Hepatocyte (in vitro differentiated cells): ENCODE data around the gene TUBB6. TPM values are rescaled to one million over a fixed set of nuclear protein-coding genes. Genes with fewer than 3 reads are reported as not detected.

Experiments used
- DNase-seq: peaks from one replicate; pipeline ENCODE4 v3.0.0-alpha.2; 2016; ENCODE audit warnings: low spot score
- H2AFZ ChIP-seq: fragments of 200-600 bp; sonication (generic); 2 replicates; pipeline ENCODE4 v1.6.0; 2016; ENCODE audit warnings: antibody characterized with exemption, mild to moderate bottlenecking
- H3K27ac ChIP-seq: fragments of 200-600 bp; sonication (generic); 2 replicates; pipeline ENCODE4 v1.5.1; 2016; ENCODE audit warnings: mild to moderate bottlenecking
- H3K27me3 ChIP-seq: fragments of 200-600 bp; sonication (generic); 2 replicates; pipeline ENCODE4 v1.6.1; 2016
- H3K36me3 ChIP-seq: fragments of 200-600 bp; sonication (generic); replicated peaks from 2 replicates; pipeline ENCODE4 v1.5.1; 2016; ENCODE audit warnings: low read depth; ENCODE audit not compliant: insufficient read depth
- H3K4me1 ChIP-seq: fragments of 200-600 bp; sonication (generic); 2 replicates; pipeline ENCODE4 v1.5.1; 2016; ENCODE audit warnings: mild to moderate bottlenecking, moderate library complexity; ENCODE audit not compliant: insufficient read depth
- H3K4me2 ChIP-seq: fragments of 200-600 bp; sonication (generic); 2 replicates; pipeline ENCODE4 v1.6.0; 2016
- H3K4me3 ChIP-seq: fragments of 200-600 bp; sonication (generic); 2 replicates; pipeline ENCODE4 v1.5.1; 2016; ENCODE audit warnings: mild to moderate bottlenecking
- H3K79me2 ChIP-seq: fragments of 200-600 bp; sonication (generic); 2 replicates; pipeline ENCODE4 v1.6.0; 2017; ENCODE audit warnings: mild to moderate bottlenecking
- H3K9me2 ChIP-seq: fragments of 200-600 bp; sonication (generic); replicated peaks from 2 replicates; pipeline ENCODE4 v1.6.0; 2017; ENCODE audit warnings: mild to moderate bottlenecking; ENCODE audit not compliant: insufficient read depth
- H3K9me3 ChIP-seq: fragments of 200-600 bp; sonication (generic); 2 replicates; pipeline ENCODE4 v1.5.1; 2016; ENCODE audit warnings: low read depth, mild to moderate bottlenecking
- H4K20me1 ChIP-seq: fragments of 200-600 bp; sonication (generic); 2 replicates; pipeline ENCODE4 v1.6.0; 2016; ENCODE audit warnings: mild to moderate bottlenecking; ENCODE audit not compliant: insufficient read depth, poor library complexity, severe bottlenecking
- CTCF ChIP-seq: fragments of 200-600 bp; sonication (generic); IDR thresholded peaks from 2 replicates; pipeline ENCODE4 v1.5.1; 2016; ENCODE audit warnings: antibody characterized with exemption, mild to moderate bottlenecking; ENCODE audit not compliant: poor library complexity
- EZH2 ChIP-seq: fragments of 200-600 bp; sonication (generic); IDR thresholded peaks from 2 replicates; pipeline ENCODE4 v1.6.1; 2016; ENCODE audit warnings: antibody characterized with exemption, mild to moderate bottlenecking, borderline replicate concordance
- EZH2phosphoT487 ChIP-seq: fragments of 200-600 bp; sonication (generic); IDR thresholded peaks from one replicate; pipeline ENCODE4 v1.6.1; 2018; ENCODE audit warnings: antibody characterized with exemption, mild to moderate bottlenecking, low read depth, moderate library complexity; ENCODE audit not compliant: unreplicated experiment, severe bottlenecking
- WGBS: methylation state at CpG from one replicate; pipeline ENCODE4 v1.1.6; 2016; ENCODE audit warnings: low lambda C conversion rate; ENCODE audit errors: missing lambda C conversion rate; 5-methylcytosine and 5-hydroxymethylcytosine counted together
- polyA plus RNA-seq: library from polyadenylated mRNA; unstranded; fragments of >200 nt; fragmentation: Nextera tagmentation; extraction: Ambion mirVana; gene quantifications from 2 replicates; pipeline ENCODE4 v1.2.1, GENCODE V29; 2016
- total RNA-seq: library from RNA; depleted of rRNA; stranded (reverse); fragments of >200 nt; gene quantifications from 2 replicates; pipeline ENCODE4 v1.2.3, GENCODE V29; 2014

The TUBB6 gene
- total and polyA plus RNA-seq, 2 experiments from 2014 or later: 68.6 to 96.3 TPM

DNA sequence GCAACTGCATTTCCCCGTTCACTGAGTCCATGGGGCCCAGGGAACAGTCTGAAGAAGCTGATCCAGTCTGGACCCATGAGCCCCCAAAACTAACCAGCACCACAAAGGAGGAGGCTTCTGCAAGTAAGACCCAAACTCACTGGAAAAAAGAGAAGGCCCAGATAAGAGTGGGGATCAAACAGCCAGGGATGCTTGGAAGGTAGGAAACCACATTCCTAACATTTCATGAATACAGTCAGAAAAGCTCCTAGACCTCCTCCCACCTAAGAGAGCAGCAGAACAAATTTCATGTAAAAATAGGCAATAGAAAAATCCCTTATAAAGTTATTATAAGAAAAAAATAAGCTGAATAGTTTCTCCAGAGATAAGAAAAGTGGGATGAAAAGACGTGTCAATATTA lies 30.3 kb downstream of the TUBB6 start:
- Histone ChIP-seq H3K27me3 (no peaks in the 10 kb centered on the region), H3K9me2 (no peaks in the 10 kb centered on the region), H3K4me2 (no peak overlapping the region), H3K27ac (no peak overlapping the region), H3K4me3 (no peak overlapping the region), H4K20me1 (no peaks in the 10 kb centered on the region), H3K4me1 (peaks cover 32% of the 10 kb centered on the region), H2AFZ (no peak overlapping the region), H3K79me2 (no peaks in the 10 kb centered on the region), H3K9me3 (no peaks in the 10 kb centered on the region), H3K36me3 (no peaks in the 10 kb centered on the region)
- WGBS: 88% methylated on average over 2 of the region's 2 CpGs
- DNase-seq: no peak
- TF ChIP-seq EZH2: no peak
- TF ChIP-seq CTCF: no peak
- TF ChIP-seq EZH2phosphoT487: no peak

DNA sequence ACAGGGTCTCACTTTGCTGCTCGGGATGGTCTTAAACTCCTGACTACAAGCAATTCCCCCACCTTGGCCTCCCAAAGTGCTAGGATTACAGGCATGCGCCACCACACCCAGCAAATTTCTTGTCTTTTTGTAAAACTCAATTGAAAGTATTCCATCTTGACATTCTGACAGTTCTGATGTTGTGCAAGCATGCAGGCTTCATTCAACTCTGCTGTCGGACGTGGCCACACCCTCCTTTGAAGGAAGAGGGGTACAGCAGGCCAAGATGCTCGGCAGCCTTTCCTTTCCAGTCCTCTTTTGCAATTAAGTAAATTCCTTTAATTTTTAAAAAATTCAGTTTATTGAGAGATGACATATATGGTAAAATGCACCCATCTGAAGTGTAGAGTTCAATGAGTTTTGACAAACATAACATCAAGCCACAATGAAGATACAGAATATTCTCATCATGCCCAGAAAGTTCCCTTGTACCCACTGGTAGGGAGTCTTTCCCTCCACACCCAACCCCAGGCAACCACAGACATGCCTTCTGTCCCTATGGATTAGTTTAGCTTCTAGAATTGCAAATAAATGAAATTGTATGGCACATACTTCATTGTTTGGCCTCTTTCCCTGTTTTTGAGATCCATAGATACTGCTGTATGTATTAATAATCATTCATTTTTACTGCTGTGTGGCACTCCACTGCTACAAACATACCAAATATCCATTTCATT lies 33.1 kb downstream of the TUBB6 start:
- WGBS: 87% methylated on average over 5 of the region's 5 CpGs

GRCh38 chr18:12342661-12343060 lies 34.6 kb downstream of the TUBB6 start:
- no peak for TF ChIP-seq EZH2
- TF ChIP-seq EZH2phosphoT487: no peak
- no peak for TF ChIP-seq CTCF
- Histone ChIP-seq H4K20me1 (no peaks in the 10 kb centered on the region), H3K27me3 (no peaks in the 10 kb centered on the region), H2AFZ (no peak overlapping the region), H3K27ac (no peak overlapping the region), H3K4me2 (no peak overlapping the region), H3K9me2 (no peaks in the 10 kb centered on the region), H3K4me3 (no peak overlapping the region), H3K36me3 (no peaks in the 10 kb centered on the region), H3K4me1 (peaks cover 1% of the 10 kb centered on the region), H3K79me2 (no peaks in the 10 kb centered on the region), H3K9me3 (no peaks in the 10 kb centered on the region)
- 98% methylated on average over 4 of the region's 4 CpGs for WGBS
- DNase-seq: no peak

More for the DNA sequence above, 33.1 kb downstream of the TUBB6 start:
- H3K4me3 ChIP-seq: no peak overlapping the region
- no peaks in the 10 kb centered on the region for H3K79me2 ChIP-seq
- no peaks in the 10 kb centered on the region for H3K27me3 ChIP-seq
- no peak overlapping the region for H3K27ac ChIP-seq
- H3K4me2 ChIP-seq: no peak overlapping the region
- no peak for DNase-seq
- H3K4me1 ChIP-seq: peaks cover 17% of the 10 kb centered on the region
- H3K9me2 ChIP-seq: no peaks in the 10 kb centered on the region
- no peaks in the 10 kb centered on the region for H3K9me3 ChIP-seq
- TF ChIP-seq CTCF: no peak
- no peaks in the 10 kb centered on the region for H4K20me1 ChIP-seq
- no peak overlapping the region for H2AFZ ChIP-seq
- H3K36me3 ChIP-seq: no peaks in the 10 kb centered on the region
